NB4 (cell line): ENCODE results near the gene SCFD1.

Experiments
- DNase-seq: peaks from one replicate; pipeline ENCODE4 v3.0.0; 2010; ENCODE audit warnings: low read depth
- H3K4me3 ChIP-seq: one replicate; pipeline ENCODE4 v1.5.1; 2011; ENCODE audit warnings: mild to moderate bottlenecking, low read depth, low read length, moderate library complexity
- MYC ChIP-seq: IDR thresholded peaks from 2 replicates; pipeline ENCODE4 v1.6.1; 2011; ENCODE audit warnings: low read depth, low read length
- POLR2A ChIP-seq: IDR thresholded peaks from 2 replicates; pipeline ENCODE4 v1.6.1; 2011; ENCODE audit warnings: mild to moderate bottlenecking; ENCODE audit not compliant: insufficient read length; ENCODE audit errors: extremely low read depth
- TF ChIP-seq, protein P1 (sequence below): IDR thresholded peaks from 2 replicates; pipeline ENCODE4 v1.6.1; 2011; ENCODE audit warnings: low read depth, low read length
- TF ChIP-seq, protein P2 (sequence below): IDR thresholded peaks from one replicate; pipeline ENCODE4 v1.5.1; 2012; ENCODE audit warnings: low read depth, low read length

SCFD1 gene

DNA sequence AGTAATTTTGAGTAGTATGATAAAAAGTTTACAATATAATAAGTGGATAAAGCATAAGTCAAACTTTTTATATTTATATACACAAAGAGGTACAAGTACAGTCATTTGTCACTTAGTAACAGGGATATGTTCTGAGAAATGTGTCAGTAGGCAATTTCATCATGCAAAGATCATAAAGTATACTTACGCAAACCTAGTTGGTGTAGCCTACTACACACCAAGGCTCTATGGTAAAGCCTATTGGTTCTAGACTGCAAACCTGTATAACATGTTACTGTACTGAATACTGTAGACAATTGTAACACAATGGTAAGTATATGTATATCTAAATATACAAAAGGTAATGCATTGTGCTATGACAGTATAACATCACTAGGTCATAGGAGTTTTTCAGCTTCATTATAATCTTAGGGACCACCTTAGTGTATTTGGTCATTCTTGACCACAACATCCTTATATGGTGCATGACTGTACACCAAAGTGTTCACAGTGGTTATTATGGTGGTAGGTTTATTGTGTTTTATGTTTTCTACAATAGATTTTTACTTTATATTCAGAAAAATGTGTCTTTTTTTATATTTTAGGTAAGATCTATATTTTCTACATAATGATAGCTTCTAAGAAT lies 14.9 kb upstream of the SCFD1 start:
- TF ChIP-seq, protein P1, sequence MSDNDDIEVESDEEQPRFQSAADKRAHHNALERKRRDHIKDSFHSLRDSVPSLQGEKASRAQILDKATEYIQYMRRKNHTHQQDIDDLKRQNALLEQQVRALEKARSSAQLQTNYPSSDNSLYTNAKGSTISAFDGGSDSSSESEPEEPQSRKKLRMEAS, result no peak
- no peak for TF ChIP-seq POLR2A
- no peak for TF ChIP-seq MYC
- TF ChIP-seq, protein P2, sequence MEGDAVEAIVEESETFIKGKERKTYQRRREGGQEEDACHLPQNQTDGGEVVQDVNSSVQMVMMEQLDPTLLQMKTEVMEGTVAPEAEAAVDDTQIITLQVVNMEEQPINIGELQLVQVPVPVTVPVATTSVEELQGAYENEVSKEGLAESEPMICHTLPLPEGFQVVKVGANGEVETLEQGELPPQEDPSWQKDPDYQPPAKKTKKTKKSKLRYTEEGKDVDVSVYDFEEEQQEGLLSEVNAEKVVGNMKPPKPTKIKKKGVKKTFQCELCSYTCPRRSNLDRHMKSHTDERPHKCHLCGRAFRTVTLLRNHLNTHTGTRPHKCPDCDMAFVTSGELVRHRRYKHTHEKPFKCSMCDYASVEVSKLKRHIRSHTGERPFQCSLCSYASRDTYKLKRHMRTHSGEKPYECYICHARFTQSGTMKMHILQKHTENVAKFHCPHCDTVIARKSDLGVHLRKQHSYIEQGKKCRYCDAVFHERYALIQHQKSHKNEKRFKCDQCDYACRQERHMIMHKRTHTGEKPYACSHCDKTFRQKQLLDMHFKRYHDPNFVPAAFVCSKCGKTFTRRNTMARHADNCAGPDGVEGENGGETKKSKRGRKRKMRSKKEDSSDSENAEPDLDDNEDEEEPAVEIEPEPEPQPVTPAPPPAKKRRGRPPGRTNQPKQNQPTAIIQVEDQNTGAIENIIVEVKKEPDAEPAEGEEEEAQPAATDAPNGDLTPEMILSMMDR, result no peak
- no peak overlapping the region for H3K4me3 ChIP-seq
- peak; percentile 8 for DNase-seq

DNA sequence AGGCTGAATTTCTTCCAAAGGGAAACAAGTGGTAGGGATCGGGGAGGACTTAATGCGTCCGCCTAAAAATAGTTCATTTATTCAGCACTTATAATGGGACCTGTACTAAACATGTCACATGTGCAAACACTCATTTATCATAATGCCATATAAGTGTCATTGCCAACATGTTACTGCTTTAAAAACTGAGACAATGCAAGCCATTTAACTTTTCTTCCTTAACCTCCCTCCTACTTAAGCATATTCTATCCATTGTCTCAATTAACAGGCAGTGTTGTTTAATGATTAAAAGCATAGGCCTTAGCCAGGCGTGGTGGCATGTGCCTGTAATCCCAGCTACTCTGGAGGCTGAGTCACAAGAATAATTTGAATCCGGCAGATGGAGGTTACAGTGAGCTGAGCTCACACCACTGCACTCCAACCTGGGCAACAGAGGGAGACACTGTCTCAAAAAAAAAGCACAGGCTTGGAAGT lies 13.5 kb upstream of the SCFD1 start:
- DNase-seq, result no peak

DNA sequence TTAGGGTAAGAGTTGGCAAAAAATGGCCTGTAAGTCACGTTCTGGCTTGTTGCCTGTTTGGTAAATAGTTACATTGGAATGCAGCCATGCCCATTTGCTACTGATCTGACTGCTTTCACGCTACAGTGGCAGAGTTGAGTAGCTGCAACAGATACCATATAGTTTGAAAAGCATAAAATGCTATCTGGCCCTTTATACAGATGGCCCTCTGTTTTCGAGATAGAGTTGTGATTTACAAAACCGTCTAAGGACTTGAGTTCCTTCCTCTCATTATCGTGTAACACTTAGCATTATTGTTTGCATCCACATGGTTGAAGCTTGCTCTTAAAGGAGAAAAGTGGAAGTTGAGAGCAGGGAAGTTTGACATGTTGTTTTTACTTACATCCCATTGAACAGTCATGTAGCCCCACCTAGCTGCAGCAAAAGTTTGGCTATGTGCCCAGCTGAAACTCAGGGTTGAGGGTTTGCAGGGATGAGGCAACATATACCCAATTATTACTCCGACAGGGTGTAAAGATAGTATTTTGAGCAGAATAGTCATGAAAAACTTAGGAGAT lies 11.3 kb upstream of the SCFD1 start:
- DNase-seq, result peak; percentile 74
- no peak overlapping the region for H3K4me3 ChIP-seq
- TF ChIP-seq MYC (peak; percentile 61; the same call in 1 of the 2 replicates), POLR2A (no peak)
- TF ChIP-seq, protein P1, result peak; percentile 72
- TF ChIP-seq, protein P2, result peak; percentile 29

More for the DNA sequence above, 13.5 kb upstream of the SCFD1 start:
- TF ChIP-seq POLR2A (no peak), MYC (no peak)
- TF ChIP-seq, protein P2, result no peak
- H3K4me3 ChIP-seq, result no peak overlapping the region

DNA sequence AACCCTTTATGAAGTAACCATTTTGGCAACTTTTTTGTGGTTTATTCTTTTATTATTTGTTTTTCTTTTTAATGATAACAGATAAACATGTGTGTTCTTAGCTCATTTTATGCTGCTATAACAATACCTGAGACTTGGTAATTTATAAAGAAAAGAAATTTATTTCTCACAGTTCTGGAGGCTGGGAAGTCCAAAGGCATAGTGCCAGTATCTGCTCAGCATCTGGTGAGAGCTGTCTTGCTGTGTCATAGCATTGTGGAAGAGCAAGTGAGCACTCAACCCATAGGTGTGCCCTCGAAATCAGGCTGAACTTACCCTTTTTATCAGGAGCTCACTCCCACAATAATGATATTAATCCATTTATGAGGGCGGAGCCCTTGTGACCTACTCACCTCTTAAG lies 8.0 kb upstream of the SCFD1 start:
- no peak for TF ChIP-seq MYC
- TF ChIP-seq, protein P1, result no peak
- no peak for TF ChIP-seq POLR2A
- TF ChIP-seq, protein P2, result no peak
- no peak for DNase-seq
- H3K4me3 ChIP-seq, result no peak overlapping the region

DNA sequence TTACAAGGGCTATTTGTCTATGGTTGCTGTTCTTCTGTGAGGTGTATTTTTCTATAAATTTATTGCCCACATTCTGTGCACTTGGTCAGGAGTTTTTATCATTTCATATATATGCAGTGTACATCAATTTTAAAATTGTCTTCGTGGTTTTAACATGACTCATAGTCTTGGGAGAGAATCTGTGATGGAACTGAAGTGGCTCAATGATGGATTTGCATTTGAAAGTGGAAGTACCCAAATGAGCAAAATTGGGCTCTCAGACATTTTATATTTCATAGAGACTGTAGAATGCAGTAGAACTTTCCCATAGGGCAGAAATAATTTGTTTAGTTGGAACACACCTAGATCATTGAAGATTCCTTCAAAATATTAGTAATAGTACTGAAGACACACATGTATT lies 1.9 kb upstream of the SCFD1 start:
- H3K4me3 ChIP-seq, result no peak overlapping the region
- DNase-seq, result peak; percentile 55
- TF ChIP-seq MYC (no peak), POLR2A (no peak)
- TF ChIP-seq, protein P2, result no peak
